Aorta (tissue), 5 donors: Measurements from ENCODE around the gene SCUBE3. TPM values are rescaled to one million over a fixed set of nuclear protein-coding genes. Genes with fewer than 3 reads are reported as not detected.

Experiments
- ATAC-seq: fragments of 200-7000 bp; cut with Tn5 transposase; one replicate; pipeline ENCODE4 v1.9.1; 2022; ENCODE audit warnings: moderate library complexity; ENCODE audit not compliant: low FRiP score
- DNase-seq, 2 donors: peaks; one replicate each; pipeline ENCODE4 v3.0.0-alpha.2; 2020
- H3K27ac ChIP-seq, 2 donors: one replicate each; pipeline ENCODE4 v1.5.1; 2013; ENCODE audit warnings: low read length in 2 of 2, mild to moderate bottlenecking in 2 of 2, moderate library complexity in 2 of 2, control low read depth in 1 of 2, inconsistent platforms in 1 of 2, low read depth in 1 of 2
- H3K27me3 ChIP-seq, 2 donors: one replicate each; pipeline ENCODE4 v1.6.1; 2013; ENCODE audit warnings: control low read depth in 1 of 2, low read length in 1 of 2, mild to moderate bottlenecking in 1 of 2, moderate library complexity in 1 of 2; ENCODE audit not compliant: insufficient read depth in 2 of 2, control insufficient read depth in 1 of 2
- H3K36me3 ChIP-seq, 2 donors: one replicate each; pipeline ENCODE4 v1.6.1; 2013; ENCODE audit warnings: control low read depth in 1 of 2, low read length in 1 of 2, mild to moderate bottlenecking in 1 of 2; ENCODE audit not compliant: insufficient read depth in 2 of 2, control insufficient read depth in 1 of 2
- H3K4me1 ChIP-seq, 2 donors: one replicate each; pipeline ENCODE4 v1.6.1; 2013; ENCODE audit warnings: low read length in 2 of 2, control low read depth in 1 of 2, mild to moderate bottlenecking in 1 of 2, moderate library complexity in 1 of 2; ENCODE audit not compliant: insufficient read depth in 2 of 2, control insufficient read depth in 1 of 2
- H3K4me3 ChIP-seq, 2 donors: one replicate each; pipeline ENCODE4 v1.5.1; 2013; ENCODE audit warnings: low read length in 2 of 2, control low read depth in 1 of 2, mild to moderate bottlenecking in 1 of 2
- H3K9me3 ChIP-seq: one replicate; pipeline ENCODE4 v1.6.1; 2013; ENCODE audit warnings: mild to moderate bottlenecking, low read length; ENCODE audit not compliant: control insufficient read depth
- WGBS, 2 donors: extraction: QIAGEN DNeasy Blood & Tissue Kit; methylation state at CpG; one replicate each; pipeline ENCODE4 v1.1.7; 2013; 5-methylcytosine and 5-hydroxymethylcytosine counted together
- intact Hi-C, 2 donors: fragments of 100-400 bp; cut with DNase I; formaldehyde crosslinking; loops; one replicate each; pipeline versions ENCODE4 v1.14.2 to v1.15.0; 2022
- polyA plus RNA-seq, 2 donors: library from polyadenylated mRNA; stranded (reverse); fragments of 200-250 nt; gene quantifications; one replicate each; pipeline ENCODE4 v1.2.3, GENCODE V29; 2013
- total RNA-seq, 2 donors: library from RNA; stranded (reverse); fragmentation: NEBNext Ultra II Directional; extraction: Animal tissue kit (Norgen Biotek cat#: 25700); gene quantifications; one replicate each; pipeline ENCODE4 v1.2.1, GENCODE V29; 2021
- donor health status: healthy with polysubstance abuse.
- donor health status: Bipolar disorder and iron deficiency.
- donor health status: DM: no; HTN: no; CAD: no.
- donor health status: DM: no; HTN: no; CAD: no.
- donor health status: DM: yes; HTN: yes; CAD: no.

The SCUBE3 gene
- total and polyA plus RNA-seq, 4 donors = 9.1 to 63.6 (median 54.3) TPM

DNA sequence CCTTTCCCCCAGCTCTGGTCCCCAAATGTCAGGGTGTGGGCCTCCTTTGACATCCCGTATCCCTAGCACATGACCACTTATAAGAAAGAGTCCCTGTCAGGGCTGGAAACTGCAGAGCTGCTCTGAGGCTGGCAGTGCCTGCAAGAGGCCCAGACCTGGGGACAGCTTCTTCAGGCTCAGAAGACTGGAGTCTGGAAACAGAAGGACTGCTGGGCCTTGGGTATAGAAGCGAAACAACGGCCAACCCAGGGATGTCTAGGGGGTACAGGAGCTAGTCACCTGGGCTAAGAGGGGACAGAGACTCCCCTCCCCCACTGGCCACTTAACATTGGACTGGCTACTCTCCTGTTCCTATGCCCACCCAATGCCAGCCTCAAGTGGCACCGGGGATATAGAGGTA is 4.7 kb downstream of the SCUBE3 start:
- H3K27ac ChIP-seq = peak overlapping the region; percentile 68 to 79
- no peaks in the 10 kb centered on the region for H3K9me3 ChIP-seq
- H3K36me3 ChIP-seq = no peaks in the 10 kb centered on the region
- 46 to 64% methylated on average over 4 of the region's 4 CpGs for WGBS, 2 donors
- H3K4me3 ChIP-seq = no peak overlapping the region
- intact Hi-C loops = no loop called here
- H3K27me3 ChIP-seq = no peaks in the 10 kb centered on the region
- DNase-seq = peak in 1 of 2 donors; percentile 57
- ATAC-seq = no peak
- peaks cover 4 to 30% of the 10 kb centered on the region in 2 donors for H3K4me1 ChIP-seq

DNA sequence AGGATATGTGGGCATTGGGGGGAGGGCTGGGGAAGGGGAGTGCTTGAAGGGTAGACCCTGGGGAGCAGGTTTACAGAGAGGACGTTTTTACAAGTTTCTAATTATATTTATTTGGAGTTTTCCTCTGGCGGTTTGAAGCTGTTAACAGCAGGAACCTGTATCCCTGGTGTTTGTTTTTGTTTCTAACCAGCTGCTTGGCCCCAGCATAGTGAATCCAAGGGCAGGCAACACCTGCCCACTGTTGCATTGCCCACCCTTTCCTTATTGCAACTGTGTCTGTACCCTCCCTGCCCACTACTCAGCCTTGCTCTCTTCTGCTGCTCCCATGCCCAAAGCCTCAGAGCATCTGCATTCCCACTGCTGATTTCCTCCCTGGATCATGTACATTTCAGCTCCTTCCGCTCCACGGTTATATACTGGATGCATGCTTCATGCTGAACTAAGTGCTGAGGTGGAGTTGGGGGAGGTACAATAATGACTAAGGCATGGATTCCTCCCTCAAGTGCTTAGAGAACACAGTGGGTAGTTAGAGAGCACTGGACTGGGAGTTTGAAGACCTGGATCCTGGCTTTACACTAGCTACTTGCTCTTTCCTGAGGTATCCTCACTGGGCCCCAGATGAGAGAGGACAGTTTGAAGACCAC is 6.0 kb downstream of the SCUBE3 start:
- intact Hi-C loops = no loop called here
- ATAC-seq (no peak), DNase-seq (no peak)
- no peaks in the 10 kb centered on the region for H3K36me3 ChIP-seq
- peaks cover 4 to 30% of the 10 kb centered on the region in 2 donors for H3K4me1 ChIP-seq
- 21 to 25% methylated on average over 4 of the region's 4 CpGs for WGBS, 2 donors
- no peaks in the 10 kb centered on the region for H3K27me3 ChIP-seq
- H3K4me3 ChIP-seq = no peak overlapping the region
- no peaks in the 10 kb centered on the region for H3K9me3 ChIP-seq
- peak overlapping the region in 1 of 2 donors; percentile 13 for H3K27ac ChIP-seq

- H3K27me3 ChIP-seq = no peaks in the 10 kb centered on the region
- DNase-seq (no peak), ATAC-seq (no peak)
- no peak overlapping the region for H3K27ac ChIP-seq
- intact Hi-C loops = no loop called here
- H3K9me3 ChIP-seq = no peaks in the 10 kb centered on the region
- 63 to 71% methylated on average over 1 of the region's 1 CpG for WGBS, 2 donors
- H3K4me3 ChIP-seq = no peak overlapping the region
- H3K36me3 ChIP-seq = no peaks in the 10 kb centered on the region
- peaks cover 4 to 30% of the 10 kb centered on the region in 2 donors for H3K4me1 ChIP-seq
These were observed 7.0 kb downstream of the SCUBE3 start for GRCh38 chr6:35220711-35221110.

DNA sequence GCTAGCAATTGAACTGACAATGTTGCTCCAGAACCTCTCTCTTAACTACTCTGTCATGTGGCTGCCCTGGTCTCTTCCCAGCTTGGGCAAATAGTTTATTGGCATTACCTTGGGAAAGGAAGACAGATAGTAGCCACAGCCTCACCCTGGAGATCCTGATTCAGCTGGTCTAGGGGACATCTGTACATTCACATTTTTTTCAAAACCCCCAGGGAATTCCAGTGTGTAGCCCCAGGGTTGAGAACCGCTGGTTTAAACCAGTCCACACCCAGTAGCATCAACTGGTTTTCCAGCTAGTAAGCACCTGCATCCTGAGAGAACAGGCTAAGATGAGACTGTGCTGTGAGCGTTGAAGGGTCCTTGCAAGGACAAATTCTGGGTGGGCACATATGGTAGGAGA is 9.6 kb downstream of the SCUBE3 start:
- 74 to 82% methylated on average over 2 of the region's 2 CpGs for WGBS, 2 donors
- peaks cover under 1 to 28% of the 10 kb centered on the region in 2 donors for H3K4me1 ChIP-seq
- ATAC-seq = no peak
- no peak overlapping the region for H3K4me3 ChIP-seq
- intact Hi-C loops = no loop called here
- no peak overlapping the region for H3K27ac ChIP-seq
- H3K27me3 ChIP-seq = no peaks in the 10 kb centered on the region
- H3K9me3 ChIP-seq = no peaks in the 10 kb centered on the region
- peaks cover 0 to 2% of the 10 kb centered on the region in 2 donors for H3K36me3 ChIP-seq
- DNase-seq = no peak

GRCh38 chr6:35224720-35225119 is 11.0 kb downstream of the SCUBE3 start:
- DNase-seq (no peak), ATAC-seq (no peak)
- H3K36me3 ChIP-seq = peaks cover 0 to 2% of the 10 kb centered on the region in 2 donors
- H3K4me3 ChIP-seq = no peak overlapping the region
- intact Hi-C loops = no loop called here
- 72 to 81% methylated on average over 4 of the region's 4 CpGs for WGBS, 2 donors
- no peaks in the 10 kb centered on the region for H3K9me3 ChIP-seq
- peak overlapping the region in 1 of 2 donors; percentile 10 for H3K27ac ChIP-seq
- no peaks in the 10 kb centered on the region for H3K27me3 ChIP-seq
- peaks cover 0 to 15% of the 10 kb centered on the region in 2 donors for H3K4me1 ChIP-seq

- H3K9me3 ChIP-seq = no peaks in the 10 kb centered on the region
- DNase-seq (no peak), ATAC-seq (no peak)
- no peak overlapping the region for H3K27ac ChIP-seq
- intact Hi-C loops = no loop called here
- H3K27me3 ChIP-seq = no peaks in the 10 kb centered on the region
- peaks cover 0 to 2% of the 10 kb centered on the region in 2 donors for H3K4me1 ChIP-seq
- H3K4me3 ChIP-seq = no peak overlapping the region
- peaks cover 0 to 2% of the 10 kb centered on the region in 2 donors for H3K36me3 ChIP-seq
- 89 to 96% methylated on average over 6 of the region's 6 CpGs for WGBS, 2 donors
These were observed 14.7 kb downstream of the SCUBE3 start for GRCh38 chr6:35228481-35228880.

DNA sequence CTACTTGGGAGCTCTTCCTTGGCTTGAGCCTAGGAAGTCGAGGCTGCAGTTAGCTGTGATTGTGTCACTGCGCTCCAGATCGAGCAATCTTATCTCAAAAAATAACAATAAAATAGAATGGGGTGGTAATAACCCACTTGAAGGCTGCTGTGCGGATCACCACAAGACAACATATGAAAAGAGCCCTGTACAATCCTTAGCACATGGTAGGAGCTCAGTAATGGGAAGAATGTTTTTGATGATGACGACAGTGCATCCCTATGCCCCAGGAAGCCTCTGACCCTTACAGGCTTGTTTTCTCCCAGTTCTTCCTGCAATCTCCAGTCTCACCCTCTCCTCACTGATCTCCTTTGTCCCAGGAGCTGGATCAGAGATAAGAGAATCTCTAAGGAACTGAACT is 15.5 kb downstream of the SCUBE3 start:
- intact Hi-C loops = no loop called here
- Histone ChIP-seq H3K9me3 (no peaks in the 10 kb centered on the region), H3K4me1 (peaks cover 0 to 2% of the 10 kb centered on the region in 2 donors), H3K27me3 (no peaks in the 10 kb centered on the region), H3K27ac (peak overlapping the region in 1 of 2 donors; percentile 54), H3K4me3 (no peak overlapping the region), H3K36me3 (peaks cover 0 to 2% of the 10 kb centered on the region in 2 donors)
- WGBS, 2 donors = 51 to 69% methylated on average over 5 of the region's 5 CpGs
- DNase-seq (no peak), ATAC-seq (no peak)

- ATAC-seq (peak; percentile 13), DNase-seq (no peak)
- Histone ChIP-seq H3K4me3 (no peak overlapping the region), H3K36me3 (peaks cover 0 to 2% of the 10 kb centered on the region in 2 donors), H3K9me3 (no peaks in the 10 kb centered on the region), H3K27me3 (no peaks in the 10 kb centered on the region), H3K27ac (peak overlapping the region; percentile 54 to 71), H3K4me1 (peaks cover 0 to 2% of the 10 kb centered on the region in 2 donors)
- 10 to 32% methylated on average over 1 of the region's 1 CpG for WGBS, 2 donors
- intact Hi-C loops = no loop called here
These were observed 16.7 kb downstream of the SCUBE3 start for GRCh38 chr6:35230498-35230897.

- Histone ChIP-seq H3K27me3 (no peaks in the 10 kb centered on the region), H3K36me3 (peaks cover 0 to 2% of the 10 kb centered on the region in 2 donors), H3K27ac (peak overlapping the region; percentile 54 to 71), H3K4me1 (peaks cover 0 to 2% of the 10 kb centered on the region in 2 donors), H3K4me3 (no peak overlapping the region), H3K9me3 (no peaks in the 10 kb centered on the region)
- DNase-seq = peak; percentile 89 to 93
- WGBS, 2 donors = 0 to 6% methylated on average over 1 of the region's 1 CpG
- intact Hi-C loops = no loop called here
- ATAC-seq = peak; percentile 66
These were observed 17.2 kb downstream of the SCUBE3 start for GRCh38 chr6:35230950-35231349.
